Measurements from ENCODE around the gene EFHC1. TPM values are rescaled to one million over a fixed set of nuclear protein-coding genes. Genes with fewer than 3 reads are reported as not detected.

EFHC1 gene
- polyA plus RNA-seq, 1 experiment, result 59.8 TPM

DNA sequence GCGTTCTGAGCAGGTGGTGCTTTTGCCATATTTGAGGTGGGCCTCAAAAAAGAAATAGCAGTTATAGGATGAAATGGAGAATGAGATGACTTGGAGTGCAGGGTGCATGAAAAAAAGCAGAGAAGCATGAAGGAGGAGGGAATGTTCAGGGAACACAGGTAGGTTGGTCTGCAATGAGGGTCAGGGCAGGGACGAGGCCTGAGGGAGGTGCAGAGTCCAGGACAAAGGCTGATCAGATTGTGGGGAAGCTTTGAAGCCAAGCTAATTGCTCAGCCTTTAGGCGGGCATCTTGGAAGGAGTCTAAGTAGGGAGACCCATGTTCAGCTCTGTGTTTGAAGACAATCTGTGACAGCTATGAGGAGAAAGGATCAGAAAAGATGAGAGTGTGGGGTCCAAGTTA is 144.7 kb downstream of the EFHC1 start:
- Histone ChIP-seq H3K27ac (ENCODE audit: low read depth, low read length) (no peak overlapping the region), H3K4me3 (ENCODE audit: low read depth, low read length) (no peak overlapping the region), H3K9me3 (ENCODE audit: control insufficient read depth, insufficient read depth, low read length) (no peaks in the 10 kb centered on the region), H3K27me3 (ENCODE audit: control insufficient read depth, insufficient read depth, low read length) (no peaks in the 10 kb centered on the region)
- POLR2A ChIA-PET, result no interaction called here
- TF ChIP-seq, protein P1, sequence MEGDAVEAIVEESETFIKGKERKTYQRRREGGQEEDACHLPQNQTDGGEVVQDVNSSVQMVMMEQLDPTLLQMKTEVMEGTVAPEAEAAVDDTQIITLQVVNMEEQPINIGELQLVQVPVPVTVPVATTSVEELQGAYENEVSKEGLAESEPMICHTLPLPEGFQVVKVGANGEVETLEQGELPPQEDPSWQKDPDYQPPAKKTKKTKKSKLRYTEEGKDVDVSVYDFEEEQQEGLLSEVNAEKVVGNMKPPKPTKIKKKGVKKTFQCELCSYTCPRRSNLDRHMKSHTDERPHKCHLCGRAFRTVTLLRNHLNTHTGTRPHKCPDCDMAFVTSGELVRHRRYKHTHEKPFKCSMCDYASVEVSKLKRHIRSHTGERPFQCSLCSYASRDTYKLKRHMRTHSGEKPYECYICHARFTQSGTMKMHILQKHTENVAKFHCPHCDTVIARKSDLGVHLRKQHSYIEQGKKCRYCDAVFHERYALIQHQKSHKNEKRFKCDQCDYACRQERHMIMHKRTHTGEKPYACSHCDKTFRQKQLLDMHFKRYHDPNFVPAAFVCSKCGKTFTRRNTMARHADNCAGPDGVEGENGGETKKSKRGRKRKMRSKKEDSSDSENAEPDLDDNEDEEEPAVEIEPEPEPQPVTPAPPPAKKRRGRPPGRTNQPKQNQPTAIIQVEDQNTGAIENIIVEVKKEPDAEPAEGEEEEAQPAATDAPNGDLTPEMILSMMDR (IDR thresholded peaks at IDR 0.05; ENCODE audit: low read depth, low read length), result no peak
- DNase-seq (ENCODE audit: low read depth, low spot score), result no peak
- CTCF ChIA-PET, result no interaction called here

DNA sequence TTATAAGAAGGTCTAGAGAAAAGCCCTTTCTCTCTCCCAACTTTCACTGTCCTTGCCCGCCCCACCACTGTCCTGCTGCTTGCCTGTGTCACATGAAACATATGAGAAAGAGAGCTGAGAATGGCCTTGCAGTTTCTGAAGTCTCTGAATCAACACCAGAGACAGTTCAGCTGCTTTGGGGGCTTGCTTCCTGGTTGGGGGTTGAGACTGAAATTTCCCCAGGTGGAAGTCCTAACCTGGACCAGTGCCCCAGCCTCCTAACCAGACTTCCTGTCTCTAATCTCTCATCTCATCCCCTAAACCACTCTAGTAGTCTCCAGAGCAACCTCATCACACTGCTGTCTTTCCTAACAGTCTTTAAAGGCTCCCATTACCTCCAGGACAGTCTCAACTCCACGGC is 146.1 kb downstream of the EFHC1 start:
- H3K27me3 ChIP-seq (ENCODE audit: control insufficient read depth, insufficient read depth, low read length), result no peaks in the 10 kb centered on the region
- ChIA-PET CTCF (interaction anchor here (1.2 kb wide), 2 partner anchors 32 to 86 kb away, joined by 4 read pairs; no protein-coding TSS in a partner anchor), POLR2A (interaction anchor here (1.4 to 1.7 kb wide), 3 partner anchors 8 to 26 kb away, joined by 5 to 9 read pairs (median 5); partner anchors contain the start of gene TRAM2)
- peak overlapping the region; percentile 88 for H3K27ac ChIP-seq (ENCODE audit: low read depth, low read length)
- TF ChIP-seq, protein P1 (IDR thresholded peaks at IDR 0.05; ENCODE audit: low read depth, low read length), result no peak
- no peak overlapping the region for H3K4me3 ChIP-seq (ENCODE audit: low read depth, low read length)
- no peak for DNase-seq (ENCODE audit: low read depth, low spot score)
- no peaks in the 10 kb centered on the region for H3K9me3 ChIP-seq (ENCODE audit: control insufficient read depth, insufficient read depth, low read length)

DNA sequence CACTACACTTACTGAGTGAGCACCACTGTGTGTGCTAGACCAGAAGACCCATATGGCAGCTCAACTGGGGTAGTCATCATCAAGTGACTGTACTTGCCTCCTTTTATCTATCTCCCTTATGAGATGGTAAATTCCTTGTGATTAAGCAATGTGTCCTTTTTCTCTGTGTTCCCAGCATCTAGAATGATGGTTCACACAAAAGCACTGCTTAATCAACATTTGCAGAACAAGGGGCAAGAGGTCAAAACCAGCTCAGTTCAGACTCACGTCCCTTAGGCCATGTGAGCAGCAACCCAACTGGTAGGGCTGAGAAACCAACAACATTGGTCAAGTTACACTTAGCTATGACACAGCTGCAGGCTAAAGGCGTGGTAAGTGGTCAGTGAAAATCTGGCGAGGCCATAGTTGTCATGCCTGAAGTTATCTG is 146.7 kb downstream of the EFHC1 start:
- no peaks in the 10 kb centered on the region for H3K9me3 ChIP-seq (ENCODE audit: control insufficient read depth, insufficient read depth, low read length)
- peak; percentile 76 for DNase-seq (ENCODE audit: low read depth, low spot score)
- H3K4me3 ChIP-seq (ENCODE audit: low read depth, low read length), result no peak overlapping the region
- TF ChIP-seq, protein P1 (IDR thresholded peaks at IDR 0.05; ENCODE audit: low read depth, low read length), result no peak
- H3K27ac ChIP-seq (ENCODE audit: low read depth, low read length), result peak overlapping the region; percentile 88
- CTCF ChIA-PET, result interaction anchor here (1.2 to 1.3 kb wide), 3 partner anchors 9 to 85 kb away, joined by 4 to 7 read pairs (median 4); partner anchors contain the start of gene TRAM2
- no peaks in the 10 kb centered on the region for H3K27me3 ChIP-seq (ENCODE audit: control insufficient read depth, insufficient read depth, low read length)
- POLR2A ChIA-PET, result interaction anchor here (0.6 to 1.7 kb wide), 8 partner anchors 9 to 147 kb away, joined by 3 to 9 read pairs (median 4); partner anchors contain the start of genes EFHC1 and TRAM2

DNA sequence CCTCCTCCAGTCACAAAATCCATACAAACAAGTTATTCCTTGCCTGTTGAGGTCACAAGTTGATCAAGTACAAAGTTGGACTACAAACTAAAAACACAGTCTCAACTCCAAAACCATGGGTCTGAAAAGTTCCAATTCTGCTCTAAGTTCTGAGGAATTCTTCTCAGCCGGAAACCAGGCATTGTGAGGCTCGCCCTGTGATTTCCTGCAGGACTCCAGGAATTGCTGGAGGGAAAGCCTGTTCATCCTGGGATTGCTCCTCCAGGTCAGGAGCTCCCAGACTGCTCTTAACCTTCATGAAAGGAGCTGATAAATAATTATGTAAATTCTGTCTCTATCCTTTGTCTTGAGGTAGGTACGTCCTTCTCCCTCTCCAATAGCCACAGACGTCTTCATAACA is 148.2 kb downstream of the EFHC1 start:
- no peaks in the 10 kb centered on the region for H3K27me3 ChIP-seq (ENCODE audit: control insufficient read depth, insufficient read depth, low read length)
- no peak overlapping the region for H3K4me3 ChIP-seq (ENCODE audit: low read depth, low read length)
- POLR2A ChIA-PET, result no interaction called here
- H3K9me3 ChIP-seq (ENCODE audit: control insufficient read depth, insufficient read depth, low read length), result no peaks in the 10 kb centered on the region
- DNase-seq (ENCODE audit: low read depth, low spot score), result no peak
- CTCF ChIA-PET, result no interaction called here
- no peak overlapping the region for H3K27ac ChIP-seq (ENCODE audit: low read depth, low read length)
- TF ChIP-seq, protein P1 (IDR thresholded peaks at IDR 0.05; ENCODE audit: low read depth, low read length), result no peak

DNA sequence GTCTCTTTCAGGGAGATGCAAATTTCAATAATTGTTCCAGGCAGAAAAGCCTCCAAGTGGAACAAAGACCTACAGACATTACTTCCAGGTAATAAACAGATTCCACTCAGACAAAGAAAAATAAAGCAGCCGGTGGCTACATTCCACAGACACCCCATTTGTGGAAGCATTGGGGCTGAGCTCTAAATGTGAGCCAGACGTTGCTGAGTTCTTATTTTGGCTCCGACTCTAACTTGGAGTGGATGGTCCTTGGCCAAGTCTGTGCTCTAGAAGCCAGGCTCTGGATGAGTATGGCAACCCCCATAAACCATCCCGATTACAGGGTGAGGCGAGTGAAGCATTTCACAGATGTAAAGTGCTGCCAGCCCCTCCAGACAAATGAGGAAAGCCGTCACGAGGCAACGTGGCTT is 150.2 kb downstream of the EFHC1 start:
- TF ChIP-seq, protein P1 (IDR thresholded peaks at IDR 0.05; ENCODE audit: low read depth, low read length), result no peak
- ChIA-PET CTCF (interaction anchor here (1.0 to 1.4 kb wide), 4 partner anchors 29 to 154 kb away, joined by 3 to 5 read pairs (median 4); no protein-coding TSS in a partner anchor), POLR2A (interaction anchor here (1.2 to 1.7 kb wide), 3 partner anchors 10 to 56 kb away, joined by 4 to 6 read pairs (median 6); no protein-coding TSS in a partner anchor)
- Histone ChIP-seq H3K27me3 (ENCODE audit: control insufficient read depth, insufficient read depth, low read length) (no peaks in the 10 kb centered on the region), H3K9me3 (ENCODE audit: control insufficient read depth, insufficient read depth, low read length) (no peaks in the 10 kb centered on the region), H3K27ac (ENCODE audit: low read depth, low read length) (peak overlapping the region; percentile 34), H3K4me3 (ENCODE audit: low read depth, low read length) (peak overlapping the region; percentile 17; the same call in 1 of the 2 replicates)
- DNase-seq (ENCODE audit: low read depth, low spot score), result no peak

Data from AG04450 (cell line).